Gastrocnemius medialis (tissue), 4 donors: ENCODE measurements around the gene DNAJC17.

Experiments used
- CTCF ChIP-seq, 5 experiments: fragments of 450-650 bp in 3 of 5; fragments of 200-600 bp in 2 of 5; sonication (generic) in 2 of 5; IDR thresholded peaks in 4 of 5; conservative IDR thresholded peaks in 1 of 5; 1 replicate in 4 of 5; 2 replicates in 1 of 5; pipeline ENCODE4 v1.5.1; 2016 to 2019; ENCODE audit warnings: antibody characterized with exemption in 5 of 5, mild to moderate bottlenecking in 3 of 5, moderate library complexity in 3 of 5
- POLR2A ChIP-seq, 2 donors: fragments of 450-650 bp; IDR thresholded peaks; one replicate each; pipeline ENCODE4 v1.6.1; 2017; ENCODE audit warnings: antibody characterized with exemption in 2 of 2, mild to moderate bottlenecking in 2 of 2, moderate library complexity in 2 of 2

- no peak for TF ChIP-seq CTCF (IDR thresholded peaks at IDR 0.05 in 4 of 5, conservative IDR thresholded peaks at IDR 0.05 in 1 of 5)
- no peak for TF ChIP-seq POLR2A (IDR thresholded peaks at IDR 0.05)
Measured at GRCh38 chr15:40823572-40824343, 16.5 kb upstream of the DNAJC17 start.
